Measurements from ENCODE around the gene TSPOAP1. TPM values are rescaled to one million over a fixed set of nuclear protein-coding genes. Genes with fewer than 3 reads are reported as not detected.
A peak's percentile ranks its signal among the peaks of the same experiment; 100 is the strongest.

TSPOAP1 gene
- polyA plus RNA-seq, 2 of the 4 experiments (the other 2 are of a cell fraction): not detected

DNA sequence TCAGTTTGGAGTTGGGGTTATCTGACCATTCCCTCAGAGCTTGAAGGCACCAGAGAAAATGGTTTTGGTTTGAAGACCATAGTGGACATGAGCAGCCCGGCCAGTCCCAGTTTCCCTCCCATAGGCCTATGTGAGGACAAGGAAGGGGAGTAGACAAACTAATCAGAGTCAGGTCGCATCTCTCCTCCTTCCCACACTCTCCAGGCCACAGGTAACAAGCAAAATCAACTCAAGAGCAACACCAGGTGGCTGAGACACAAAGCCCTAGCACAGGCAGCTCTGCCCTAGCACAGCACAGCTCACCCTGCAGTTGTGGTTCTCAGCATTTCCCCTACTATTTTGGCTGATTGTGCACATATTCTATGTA is 16.2 kb upstream of the TSPOAP1 start (continued):
- TF ChIP-seq, protein P1, sequence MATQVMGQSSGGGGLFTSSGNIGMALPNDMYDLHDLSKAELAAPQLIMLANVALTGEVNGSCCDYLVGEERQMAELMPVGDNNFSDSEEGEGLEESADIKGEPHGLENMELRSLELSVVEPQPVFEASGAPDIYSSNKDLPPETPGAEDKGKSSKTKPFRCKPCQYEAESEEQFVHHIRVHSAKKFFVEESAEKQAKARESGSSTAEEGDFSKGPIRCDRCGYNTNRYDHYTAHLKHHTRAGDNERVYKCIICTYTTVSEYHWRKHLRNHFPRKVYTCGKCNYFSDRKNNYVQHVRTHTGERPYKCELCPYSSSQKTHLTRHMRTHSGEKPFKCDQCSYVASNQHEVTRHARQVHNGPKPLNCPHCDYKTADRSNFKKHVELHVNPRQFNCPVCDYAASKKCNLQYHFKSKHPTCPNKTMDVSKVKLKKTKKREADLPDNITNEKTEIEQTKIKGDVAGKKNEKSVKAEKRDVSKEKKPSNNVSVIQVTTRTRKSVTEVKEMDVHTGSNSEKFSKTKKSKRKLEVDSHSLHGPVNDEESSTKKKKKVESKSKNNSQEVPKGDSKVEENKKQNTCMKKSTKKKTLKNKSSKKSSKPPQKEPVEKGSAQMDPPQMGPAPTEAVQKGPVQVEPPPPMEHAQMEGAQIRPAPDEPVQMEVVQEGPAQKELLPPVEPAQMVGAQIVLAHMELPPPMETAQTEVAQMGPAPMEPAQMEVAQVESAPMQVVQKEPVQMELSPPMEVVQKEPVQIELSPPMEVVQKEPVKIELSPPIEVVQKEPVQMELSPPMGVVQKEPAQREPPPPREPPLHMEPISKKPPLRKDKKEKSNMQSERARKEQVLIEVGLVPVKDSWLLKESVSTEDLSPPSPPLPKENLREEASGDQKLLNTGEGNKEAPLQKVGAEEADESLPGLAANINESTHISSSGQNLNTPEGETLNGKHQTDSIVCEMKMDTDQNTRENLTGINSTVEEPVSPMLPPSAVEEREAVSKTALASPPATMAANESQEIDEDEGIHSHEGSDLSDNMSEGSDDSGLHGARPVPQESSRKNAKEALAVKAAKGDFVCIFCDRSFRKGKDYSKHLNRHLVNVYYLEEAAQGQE (IDR thresholded peaks at IDR 0.05): no peak
- TF ChIP-seq SMC3 (IDR thresholded peaks at IDR 0.05): no peak
- no peak for TF ChIP-seq GATA3 (IDR thresholded peaks at IDR 0.05; ENCODE audit: borderline replicate concordance)

DNA sequence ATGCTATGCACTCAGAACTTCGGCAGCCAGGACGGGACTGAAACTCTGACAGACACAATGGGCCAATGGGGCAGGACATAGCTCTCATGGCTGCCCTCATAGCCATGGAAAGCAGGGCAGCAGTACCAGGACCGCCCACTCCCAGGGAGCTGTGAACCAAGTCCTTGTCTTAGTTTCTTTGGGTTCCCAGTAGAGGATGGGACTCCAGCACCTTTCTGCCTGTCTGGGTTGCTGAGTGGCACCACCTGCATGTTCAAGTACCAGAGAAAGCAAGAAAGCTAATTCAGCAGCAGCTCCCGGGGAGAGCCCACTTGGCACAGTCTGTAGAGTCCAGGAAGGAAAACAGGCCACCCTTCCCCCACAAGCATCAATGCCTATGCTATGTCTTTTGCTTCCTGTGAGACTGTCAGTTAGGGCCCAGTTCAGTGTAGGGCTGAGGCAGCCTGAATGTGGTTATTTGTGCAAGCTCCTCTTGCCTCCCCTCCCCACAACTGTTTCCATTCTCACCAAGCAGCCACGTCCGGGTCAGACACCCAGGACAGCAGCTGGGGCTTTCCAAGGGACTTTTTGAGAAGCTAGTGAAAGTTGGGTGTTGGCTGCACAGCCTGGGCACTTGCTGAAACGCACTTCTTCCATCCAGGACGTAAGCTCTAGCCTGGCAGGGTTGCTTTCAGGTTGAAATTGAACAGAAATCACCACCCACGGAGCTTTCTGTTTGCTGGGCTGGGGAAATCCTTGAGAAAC is 15.6 kb upstream of the TSPOAP1 start:
- ChIA-PET CTCF (interaction anchor here (0.7 to 2.8 kb wide), 12 partner anchors 9 to 125 kb away, joined by 3 to 14 read pairs (median 4); partner anchors contain the start of genes MKS1, RNF43 and SUPT4H1), POLR2A (interaction anchor here (1.1 to 2.5 kb wide), 2 partner anchors 8 kb away, joined by 5 to 24 read pairs; partner anchors contain the start of gene SUPT4H1)
- FAIRE-seq (no peak), DNase-seq (ENCODE audit: low read depth in 1 of 2, low spot score in 1 of 2) (no peak), ATAC-seq (peak; percentile 20 to 37; a peak in 3 of 6 replicates)
- Histone ChIP-seq H3K27ac (no peak overlapping the region), H3K9me3 (no peaks in the 10 kb centered on the region), H3K4me3 (no peak overlapping the region), H3K4me1 (no peaks in the 10 kb centered on the region), H3K4me2 (no peak overlapping the region)
- 58% methylated on average over 9 of the region's 9 CpGs for WGBS (ENCODE audit: missing lambda C conversion rate)
- TF ChIP-seq HOXB13 (CRISPR knock-in tag; IDR thresholded peaks at IDR 0.05; ENCODE audit: low read depth) (no peak), GATA3 (IDR thresholded peaks at IDR 0.05; ENCODE audit: borderline replicate concordance) (no peak)

DNA sequence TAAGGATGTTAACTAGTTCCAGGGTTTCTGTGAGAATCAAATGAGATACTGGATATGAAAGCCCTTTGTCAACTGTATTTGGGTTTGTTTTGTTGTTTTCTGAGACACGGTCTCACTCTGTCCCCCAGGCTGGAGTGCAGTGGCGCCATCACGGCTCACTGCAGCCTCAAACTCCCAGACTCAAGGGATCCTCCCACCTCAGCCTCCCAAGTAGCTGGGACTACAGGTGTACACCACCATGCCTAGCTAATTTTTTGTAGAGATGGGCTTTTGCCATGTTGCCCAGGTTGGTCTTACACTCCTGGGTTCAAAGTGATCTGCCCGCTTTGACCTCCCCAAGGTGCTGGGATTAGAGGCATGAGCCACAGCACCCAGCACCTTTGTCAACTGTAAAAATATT is 14.5 kb upstream of the TSPOAP1 start:
- Histone ChIP-seq H3K4me1 (no peaks in the 10 kb centered on the region), H3K4me3 (no peak overlapping the region), H3K9me3 (no peaks in the 10 kb centered on the region), H3K4me2 (no peak overlapping the region), H3K27ac (no peak overlapping the region)
- 92% methylated on average over 4 of the region's 4 CpGs for WGBS (ENCODE audit: missing lambda C conversion rate)
- DNase-seq (ENCODE audit: low read depth in 1 of 2, low spot score in 1 of 2): no peak
- TF ChIP-seq, protein P2, sequence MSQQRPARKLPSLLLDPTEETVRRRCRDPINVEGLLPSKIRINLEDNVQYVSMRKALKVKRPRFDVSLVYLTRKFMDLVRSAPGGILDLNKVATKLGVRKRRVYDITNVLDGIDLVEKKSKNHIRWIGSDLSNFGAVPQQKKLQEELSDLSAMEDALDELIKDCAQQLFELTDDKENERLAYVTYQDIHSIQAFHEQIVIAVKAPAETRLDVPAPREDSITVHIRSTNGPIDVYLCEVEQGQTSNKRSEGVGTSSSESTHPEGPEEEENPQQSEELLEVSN (IDR thresholded peaks at IDR 0.05; ENCODE audit: borderline replicate concordance, low read depth): no peak
- TF ChIP-seq, protein P3, sequence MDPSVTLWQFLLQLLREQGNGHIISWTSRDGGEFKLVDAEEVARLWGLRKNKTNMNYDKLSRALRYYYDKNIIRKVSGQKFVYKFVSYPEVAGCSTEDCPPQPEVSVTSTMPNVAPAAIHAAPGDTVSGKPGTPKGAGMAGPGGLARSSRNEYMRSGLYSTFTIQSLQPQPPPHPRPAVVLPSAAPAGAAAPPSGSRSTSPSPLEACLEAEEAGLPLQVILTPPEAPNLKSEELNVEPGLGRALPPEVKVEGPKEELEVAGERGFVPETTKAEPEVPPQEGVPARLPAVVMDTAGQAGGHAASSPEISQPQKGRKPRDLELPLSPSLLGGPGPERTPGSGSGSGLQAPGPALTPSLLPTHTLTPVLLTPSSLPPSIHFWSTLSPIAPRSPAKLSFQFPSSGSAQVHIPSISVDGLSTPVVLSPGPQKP (IDR thresholded peaks at IDR 0.05; ENCODE audit: low read depth, low read length): no peak
- TF ChIP-seq KDM1A (IDR thresholded peaks at IDR 0.05; ENCODE audit: low read depth) (no peak), JUN (IDR thresholded peaks at IDR 0.05) (no peak), ZSCAN20 (CRISPR knock-in tag; IDR thresholded peaks at IDR 0.05) (no peak), CBX2 (IDR thresholded peaks at IDR 0.05; ENCODE audit: borderline replicate concordance, low read depth) (no peak)
- ChIA-PET POLR2A (interaction anchor here (2.5 kb wide), 1 partner anchor 9 kb away, joined by 24 read pairs; the partner anchor contains the start of gene SUPT4H1), CTCF (interaction anchor here (1.1 to 2.8 kb wide), 6 partner anchors 10 to 105 kb away, joined by 3 to 14 read pairs (median 8); partner anchors contain the start of genes RNF43 and SUPT4H1)
- FAIRE-seq: no peak
- ATAC-seq: no peak

DNA sequence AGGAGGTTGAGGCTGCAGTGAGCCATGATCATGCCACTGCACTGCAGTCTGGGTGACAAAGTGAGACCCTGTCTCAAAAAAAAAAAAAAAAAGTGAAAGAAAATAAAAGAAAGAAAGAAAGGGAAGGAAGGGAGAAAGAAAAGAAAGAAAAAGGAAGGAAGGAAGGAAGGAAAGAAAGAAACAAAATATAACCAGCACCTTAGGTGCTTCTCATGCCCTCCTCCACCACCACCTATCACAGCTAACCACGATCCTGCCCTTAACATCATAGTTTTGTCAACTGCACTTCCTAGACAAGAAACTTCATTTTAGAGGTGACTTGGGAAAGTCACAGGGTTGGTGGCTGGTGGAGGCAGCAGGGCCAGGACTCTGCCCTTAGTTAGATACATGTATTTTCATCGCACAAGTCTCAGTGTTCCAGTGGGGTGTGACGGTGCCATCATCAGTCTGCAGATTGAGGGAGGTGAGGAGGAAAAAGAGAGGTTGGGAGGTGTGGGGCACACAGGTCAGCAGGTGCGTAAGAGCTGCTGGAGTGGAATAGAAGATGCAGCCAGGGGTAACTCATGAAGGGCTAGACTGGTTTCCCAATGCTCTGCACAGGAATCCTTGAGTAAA is 13.4 kb upstream of the TSPOAP1 start:
- Histone ChIP-seq H3K4me2 (no peak overlapping the region), H3K4me3 (no peak overlapping the region), H3K27ac (no peak overlapping the region), H3K9me3 (no peaks in the 10 kb centered on the region), H3K4me1 (0 out of 3 replicates have a peak, but pooled peaks cover 2% of the 10 kb centered on the region)
- DNase-seq (ENCODE audit: low read depth in 1 of 2, low spot score in 1 of 2): no peak
- POLR2A ChIA-PET: interaction anchor here (0.7 to 2.5 kb wide), 2 partner anchors 10 to 78 kb away, joined by 5 to 24 read pairs; partner anchors contain the start of gene SUPT4H1
- no peak for FAIRE-seq
- CTCF ChIA-PET: interaction anchor here (0.9 to 2.8 kb wide), 5 partner anchors 8 to 76 kb away, joined by 3 to 13 read pairs (median 4); partner anchors contain the start of gene RNF43
- TF ChIP-seq, protein P4, sequence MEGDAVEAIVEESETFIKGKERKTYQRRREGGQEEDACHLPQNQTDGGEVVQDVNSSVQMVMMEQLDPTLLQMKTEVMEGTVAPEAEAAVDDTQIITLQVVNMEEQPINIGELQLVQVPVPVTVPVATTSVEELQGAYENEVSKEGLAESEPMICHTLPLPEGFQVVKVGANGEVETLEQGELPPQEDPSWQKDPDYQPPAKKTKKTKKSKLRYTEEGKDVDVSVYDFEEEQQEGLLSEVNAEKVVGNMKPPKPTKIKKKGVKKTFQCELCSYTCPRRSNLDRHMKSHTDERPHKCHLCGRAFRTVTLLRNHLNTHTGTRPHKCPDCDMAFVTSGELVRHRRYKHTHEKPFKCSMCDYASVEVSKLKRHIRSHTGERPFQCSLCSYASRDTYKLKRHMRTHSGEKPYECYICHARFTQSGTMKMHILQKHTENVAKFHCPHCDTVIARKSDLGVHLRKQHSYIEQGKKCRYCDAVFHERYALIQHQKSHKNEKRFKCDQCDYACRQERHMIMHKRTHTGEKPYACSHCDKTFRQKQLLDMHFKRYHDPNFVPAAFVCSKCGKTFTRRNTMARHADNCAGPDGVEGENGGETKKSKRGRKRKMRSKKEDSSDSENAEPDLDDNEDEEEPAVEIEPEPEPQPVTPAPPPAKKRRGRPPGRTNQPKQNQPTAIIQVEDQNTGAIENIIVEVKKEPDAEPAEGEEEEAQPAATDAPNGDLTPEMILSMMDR (IDR thresholded peaks at IDR 0.05): no peak
- TF ChIP-seq SREBF2 (IDR thresholded peaks at IDR 0.05) (no peak), KDM5A (IDR thresholded peaks at IDR 0.05) (no peak), POLR2AphosphoS2 (conservative IDR thresholded peaks at IDR 0.05; ENCODE audit: low read length) (no peak), PHF8 (IDR thresholded peaks at IDR 0.05; ENCODE audit: borderline replicate concordance, low read depth) (no peak), MAZ (IDR thresholded peaks at IDR 0.05; ENCODE audit: borderline replicate concordance, low read depth, low read length) (no peak)
- TF ChIP-seq, protein P5, sequence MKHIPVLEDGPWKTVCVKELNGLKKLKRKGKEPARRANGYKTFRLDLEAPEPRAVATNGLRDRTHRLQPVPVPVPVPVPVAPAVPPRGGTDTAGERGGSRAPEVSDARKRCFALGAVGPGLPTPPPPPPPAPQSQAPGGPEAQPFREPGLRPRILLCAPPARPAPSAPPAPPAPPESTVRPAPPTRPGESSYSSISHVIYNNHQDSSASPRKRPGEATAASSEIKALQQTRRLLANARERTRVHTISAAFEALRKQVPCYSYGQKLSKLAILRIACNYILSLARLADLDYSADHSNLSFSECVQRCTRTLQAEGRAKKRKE (CRISPR knock-in tag; IDR thresholded peaks at IDR 0.05; ENCODE audit: low read depth): no peak
- TF ChIP-seq, protein P3 (IDR thresholded peaks at IDR 0.05; ENCODE audit: low read depth, low read length): no peak
- 88% methylated on average over 4 of the region's 4 CpGs for WGBS (ENCODE audit: missing lambda C conversion rate)
- no peak; a peak in 1 of 6 replicates for ATAC-seq
